GM18502 (cell line): ENCODE results near the gene PDE11A.

Experiments
- ATAC-seq: cut with Tn5 transposase; IDR thresholded peaks from one replicate; pipeline ENCODE4 v1.9.1; 2021; ENCODE audit warnings: mild to moderate bottlenecking; ENCODE audit not compliant: unreplicated experiment, poor library complexity

PDE11A gene

GRCh38 chr2:177612659-177613058 lies 459.9 kb downstream of the PDE11A start:
- ATAC-seq: no peak

GRCh38 chr2:177611310-177611886 lies 461.2 kb downstream of the PDE11A start:
- no peak for ATAC-seq

GRCh38 chr2:177610813-177611212 lies 461.8 kb downstream of the PDE11A start:
- ATAC-seq: no peak

GRCh38 chr2:177606636-177607035 lies 465.9 kb downstream of the PDE11A start:
- ATAC-seq: no peak

GRCh38 chr2:177604271-177605065 lies 468.1 kb downstream of the PDE11A start:
- no peak for ATAC-seq

- ATAC-seq: no peak
These were observed 468.8 kb downstream of the PDE11A start for GRCh38 chr2:177603768-177604167.

- ATAC-seq: no peak
These were observed 469.4 kb downstream of the PDE11A start for GRCh38 chr2:177603181-177603580.

- ATAC-seq: no peak
These were observed 469.9 kb downstream of the PDE11A start for GRCh38 chr2:177602611-177603164.

- ATAC-seq: no peak
These were observed 471.7 kb downstream of the PDE11A start for GRCh38 chr2:177600917-177601316.

GRCh38 chr2:177599956-177600355 lies 472.6 kb downstream of the PDE11A start:
- ATAC-seq: no peak

GRCh38 chr2:177599139-177599688 lies 473.4 kb downstream of the PDE11A start:
- no peak for ATAC-seq

- no peak for ATAC-seq
These were observed 474.0 kb downstream of the PDE11A start for GRCh38 chr2:177598326-177599138.

GRCh38 chr2:177597759-177598158 lies 474.8 kb downstream of the PDE11A start:
- ATAC-seq: no peak

- no peak for ATAC-seq
These were observed 475.7 kb downstream of the PDE11A start for GRCh38 chr2:177596866-177597265.

- ATAC-seq: no peak
These were observed 477.3 kb downstream of the PDE11A start for GRCh38 chr2:177595126-177595845.

- no peak for ATAC-seq
These were observed 479.2 kb downstream of the PDE11A start for GRCh38 chr2:177593402-177593801.

GRCh38 chr2:177592945-177593344 lies 479.6 kb downstream of the PDE11A start:
- ATAC-seq: no peak

- no peak for ATAC-seq
These were observed 480.2 kb downstream of the PDE11A start for GRCh38 chr2:177592397-177592796.

- ATAC-seq: no peak
These were observed 483.4 kb downstream of the PDE11A start for GRCh38 chr2:177589186-177589585.

- no peak for ATAC-seq
These were observed 483.9 kb downstream of the PDE11A start for GRCh38 chr2:177588671-177589070.
